Anterior cingulate cortex (tissue), 58 donors: ENCODE data around the gene MDH2.
"Not testable (repeated sequence)": the region's sequence is repeated elsewhere in the genome, so short reads cannot be mapped to it uniquely, and the experiment has no call there.

Experiments
- DNase-seq, 58 donors: peaks; one replicate each; lab custom pipeline; 2025; lab: John Stamatoyannopoulos, UW

Gene MDH2

DNA sequence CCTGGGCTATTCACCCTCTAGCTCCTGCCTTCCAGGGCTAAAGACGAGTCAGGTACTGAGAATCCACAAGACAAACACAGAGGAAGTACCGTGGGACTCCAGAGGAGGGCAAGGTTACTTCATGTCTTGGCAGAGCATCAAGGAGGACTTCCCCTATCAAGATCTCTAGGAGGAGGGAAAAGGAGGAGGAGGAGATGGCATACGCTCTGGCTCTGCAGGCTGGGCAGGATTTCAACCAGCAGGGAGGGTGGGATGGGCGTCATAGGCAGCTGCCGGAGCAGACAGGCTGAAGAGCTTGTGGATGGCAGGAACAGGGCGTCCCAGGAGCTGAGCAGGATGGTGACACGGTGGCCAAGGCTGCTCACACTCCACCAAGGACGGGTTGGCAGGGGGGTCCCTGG is 21.3 kb downstream of the MDH2 start:
- peak in 51 of 58 donors; percentile 2 to 83 (median 35) for DNase-seq

DNA sequence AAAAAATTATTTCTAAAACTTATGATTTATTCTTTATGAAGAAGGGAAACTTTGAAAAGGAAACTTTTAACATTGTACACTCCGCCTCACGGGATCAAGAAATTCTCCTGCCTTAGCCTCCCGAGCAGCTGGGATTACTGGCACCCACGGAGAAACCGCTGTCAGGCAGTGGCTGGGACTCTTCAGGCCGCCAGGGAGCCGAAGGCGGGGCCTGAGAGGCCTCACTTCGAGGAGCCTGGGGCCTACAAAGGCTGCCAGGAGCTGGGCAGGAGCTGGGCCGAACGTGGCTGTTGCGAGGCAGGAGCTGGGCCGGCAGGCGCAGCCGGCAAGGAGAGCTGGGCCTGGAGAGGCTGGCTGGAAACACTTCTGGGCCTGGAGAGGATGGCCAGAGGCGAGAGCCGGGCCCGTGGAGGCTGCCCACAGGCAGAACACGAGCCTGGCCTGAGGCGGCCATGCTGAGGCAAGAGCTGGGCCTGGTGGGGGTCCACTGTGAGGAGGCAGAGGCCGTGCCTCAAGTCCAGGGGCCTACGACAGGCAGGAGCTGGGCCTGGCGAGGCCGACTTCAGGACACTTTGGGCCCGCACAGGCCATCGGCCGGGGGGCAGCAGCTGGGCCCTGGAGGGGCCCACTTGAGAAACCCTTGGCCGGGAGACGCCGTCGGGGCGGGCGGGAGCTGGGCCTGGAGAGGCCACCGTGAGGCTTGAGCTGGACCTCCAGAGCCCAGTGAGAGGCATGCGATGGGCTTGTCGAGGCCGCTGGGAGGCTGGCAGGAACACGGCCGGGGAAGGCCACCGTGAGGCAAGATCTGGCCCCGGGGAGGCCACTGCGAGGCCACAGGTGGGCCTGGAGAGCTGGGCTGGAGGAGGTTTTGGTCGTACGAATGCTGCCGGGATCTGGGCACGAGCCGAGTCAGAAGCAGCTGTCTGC is 23.7 kb downstream of the MDH2 start:
- no peak for DNase-seq

DNA sequence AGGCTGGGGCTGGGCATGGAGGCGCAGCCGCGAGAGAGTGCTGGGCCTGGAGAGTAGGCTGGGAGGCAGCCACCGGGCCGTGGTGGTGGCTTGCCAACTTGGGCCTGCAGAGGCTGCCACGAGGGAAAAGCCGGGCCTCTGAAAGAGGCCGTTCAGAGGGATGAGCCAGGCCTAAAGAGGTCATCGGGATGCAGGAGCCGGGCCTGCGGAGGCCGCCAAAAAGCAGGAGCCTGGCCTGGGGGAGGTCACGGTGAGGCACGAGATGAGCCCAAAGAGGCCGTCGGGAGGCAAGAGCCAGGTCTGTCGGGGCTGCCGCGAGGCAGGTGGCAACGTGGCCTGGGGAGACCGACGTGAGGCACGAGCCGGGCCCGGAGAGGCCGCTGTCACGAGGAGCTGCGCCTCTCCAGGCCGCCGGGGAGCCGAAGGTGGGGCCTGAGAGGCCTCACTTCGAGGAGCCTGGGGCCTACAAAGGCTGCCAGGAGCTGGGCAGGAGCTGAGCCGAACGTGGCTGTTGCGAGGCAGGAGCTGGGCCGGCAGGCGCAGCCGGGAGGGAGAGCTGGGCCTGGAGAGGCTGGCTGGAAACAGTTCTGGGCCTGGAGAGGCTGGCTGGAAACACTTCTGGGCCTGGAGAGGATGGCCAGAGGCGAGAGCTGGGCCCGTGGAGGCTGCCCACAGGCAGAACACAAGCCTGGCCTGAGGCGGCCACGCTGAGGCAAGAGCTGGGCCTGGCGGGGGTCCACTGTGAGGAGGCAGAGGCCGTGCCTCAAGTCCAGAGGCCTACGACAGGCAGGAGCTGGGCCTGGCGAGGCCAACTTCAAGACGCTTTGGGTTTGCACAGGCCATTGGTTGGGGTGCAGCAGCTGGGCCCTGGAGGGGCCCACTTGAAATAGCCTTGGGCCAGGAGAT is 24.6 kb downstream of the MDH2 start:
- no peak for DNase-seq

- no peak for DNase-seq
Measured at GRCh38 chr7:76073335-76073990, 25.6 kb downstream of the MDH2 start.

DNA sequence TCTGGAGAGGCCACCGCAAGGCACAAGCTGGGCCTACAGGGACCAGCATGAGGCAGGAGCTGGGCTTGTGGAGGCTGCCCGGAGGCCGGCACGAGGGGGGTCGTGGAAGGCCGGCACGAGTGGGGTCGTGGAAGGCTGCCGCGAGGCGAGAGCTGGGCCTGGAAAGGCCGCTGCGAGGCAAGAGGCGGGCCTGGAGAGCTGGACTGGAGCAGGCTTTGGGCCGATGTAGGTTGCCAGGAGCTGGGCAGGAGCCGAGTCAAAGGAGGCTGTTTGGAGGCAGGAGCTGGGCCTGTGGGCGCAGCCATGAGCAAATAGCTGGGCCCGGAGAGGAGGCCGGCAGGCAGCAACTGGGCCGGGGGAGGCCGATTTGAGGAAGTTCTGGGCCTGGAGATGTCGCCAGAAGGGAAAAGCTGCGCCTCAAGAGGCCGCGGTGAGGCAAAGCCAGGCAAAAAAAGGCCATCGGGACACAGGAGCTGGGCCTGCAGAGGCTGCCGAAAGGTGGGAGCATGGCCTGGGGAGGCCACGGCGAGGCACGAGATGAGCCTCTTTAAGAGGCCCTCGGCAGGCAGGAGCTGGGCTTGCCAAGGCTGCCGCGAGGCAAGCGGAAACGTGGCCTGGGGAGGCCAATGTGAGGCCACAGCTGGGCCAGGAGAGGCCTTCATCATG is 26.5 kb downstream of the MDH2 start:
- DNase-seq: no peak

- DNase-seq: no peak
Measured at GRCh38 chr7:76074972-76075370, 27.1 kb downstream of the MDH2 start.

DNA sequence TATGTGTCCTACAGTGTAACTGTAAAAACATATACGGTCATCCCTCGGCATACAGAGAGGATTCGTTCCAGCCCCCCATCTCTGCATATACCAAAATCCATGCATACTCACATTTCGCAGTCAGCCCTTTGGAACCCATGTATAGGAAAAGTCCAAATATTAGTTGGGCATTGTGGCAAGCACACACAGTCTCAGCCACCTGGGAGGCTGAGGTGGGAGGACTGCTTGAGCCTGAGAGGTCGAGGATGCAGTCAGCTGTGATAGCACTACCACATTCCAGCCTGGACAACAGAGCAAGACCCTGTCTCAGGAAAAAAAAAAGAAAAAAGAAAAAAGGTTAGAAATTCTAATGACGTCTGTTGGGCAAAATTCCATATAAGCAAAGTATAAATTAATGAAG is 29.1 kb downstream of the MDH2 start:
- no peak for DNase-seq

DNA sequence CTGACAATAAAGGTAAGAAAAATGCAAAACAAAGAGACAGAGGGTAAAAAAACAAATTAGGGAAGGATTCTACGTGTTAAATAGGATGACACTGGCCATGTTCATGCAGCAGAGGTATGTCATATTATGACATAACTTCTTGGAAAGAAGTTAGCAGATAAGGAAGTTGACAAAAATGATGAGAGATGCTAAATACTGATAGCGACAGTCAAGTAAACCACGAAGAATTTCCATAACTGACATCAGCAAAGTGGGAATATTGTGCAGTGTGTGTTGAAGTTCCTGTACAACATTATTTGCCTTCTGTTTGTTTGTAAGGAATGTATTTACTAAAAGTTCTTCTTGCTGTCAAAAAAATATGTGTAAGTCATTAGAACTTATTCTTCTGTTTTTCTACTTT is 29.5 kb downstream of the MDH2 start:
- DNase-seq: no peak

DNA sequence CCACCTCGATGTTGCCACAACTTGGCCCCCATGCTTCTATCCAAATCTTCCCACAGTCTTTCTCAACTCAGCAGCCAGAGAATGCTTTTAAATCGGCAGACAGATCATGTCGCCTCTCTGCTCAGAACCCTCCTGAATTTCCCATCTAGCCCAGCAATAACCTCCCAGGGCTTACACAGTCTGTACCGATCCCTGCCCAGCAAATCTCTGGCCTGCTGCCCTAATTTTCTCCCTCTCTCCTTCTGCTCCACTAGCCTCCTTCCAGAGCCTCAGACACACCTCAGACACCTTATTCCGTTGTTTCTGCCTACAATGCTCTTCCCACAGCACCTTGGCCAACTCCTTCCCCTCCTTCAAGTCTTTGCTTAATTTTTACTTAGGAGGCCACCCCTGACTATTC is 32.3 kb downstream of the MDH2 start:
- no peak for DNase-seq

GRCh38 chr7:76084115-76084514 is 36.2 kb downstream of the MDH2 start:
- not testable (repeated sequence) for DNase-seq

- DNase-seq: no peak
Measured at GRCh38 chr7:76086070-76086469, 38.2 kb downstream of the MDH2 start.

- DNase-seq: not testable (repeated sequence)
Measured at GRCh38 chr7:76087362-76087791, 39.5 kb downstream of the MDH2 start.

GRCh38 chr7:76089865-76090475 is 42.1 kb downstream of the MDH2 start:
- no peak for DNase-seq

- DNase-seq: no peak
Measured at GRCh38 chr7:76091506-76091905, 43.6 kb downstream of the MDH2 start.

GRCh38 chr7:76093531-76093930 is 45.6 kb downstream of the MDH2 start:
- DNase-seq: not testable (repeated sequence)

DNA sequence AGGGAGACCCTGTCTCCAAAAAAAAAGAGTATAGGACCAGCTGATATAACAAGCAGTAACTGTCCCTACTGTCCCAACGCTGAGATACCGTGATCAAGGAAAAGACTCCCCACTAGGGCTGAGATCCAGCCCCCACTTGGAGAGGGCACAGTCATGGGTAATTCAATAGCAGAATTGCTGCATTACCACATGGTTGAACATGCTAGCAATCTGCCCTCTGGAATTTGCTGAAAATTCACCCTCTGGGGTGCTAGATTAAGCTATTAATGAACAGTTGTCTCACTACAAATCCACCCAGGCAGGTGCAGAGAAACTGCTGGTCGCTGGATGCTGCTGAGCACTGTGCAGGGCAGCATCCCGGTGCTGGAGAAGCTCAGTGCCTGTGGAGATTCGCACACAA is 46.4 kb downstream of the MDH2 start:
- DNase-seq: not testable (repeated sequence)

DNA sequence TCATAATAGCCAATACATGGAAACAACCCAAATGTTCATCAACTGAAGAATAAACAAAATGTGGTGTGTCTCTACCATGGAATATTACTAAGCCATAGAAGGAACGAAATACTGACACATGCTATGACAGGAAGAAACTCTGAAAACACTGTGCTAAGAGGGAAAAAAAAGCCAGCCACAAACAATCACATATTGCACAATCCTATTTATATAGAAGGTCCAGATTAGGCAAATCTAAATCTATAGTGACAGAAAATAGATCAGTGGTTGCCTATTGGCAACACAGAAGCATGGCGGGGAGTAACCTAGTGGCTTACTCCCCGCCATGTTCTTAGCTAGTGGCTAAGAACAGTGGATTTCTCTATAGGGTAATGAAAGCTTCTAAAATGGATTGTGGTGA is 48.0 kb downstream of the MDH2 start:
- no peak for DNase-seq

GRCh38 chr7:76101693-76102437 is 54.0 kb downstream of the MDH2 start:
- not testable (repeated sequence) for DNase-seq

DNA sequence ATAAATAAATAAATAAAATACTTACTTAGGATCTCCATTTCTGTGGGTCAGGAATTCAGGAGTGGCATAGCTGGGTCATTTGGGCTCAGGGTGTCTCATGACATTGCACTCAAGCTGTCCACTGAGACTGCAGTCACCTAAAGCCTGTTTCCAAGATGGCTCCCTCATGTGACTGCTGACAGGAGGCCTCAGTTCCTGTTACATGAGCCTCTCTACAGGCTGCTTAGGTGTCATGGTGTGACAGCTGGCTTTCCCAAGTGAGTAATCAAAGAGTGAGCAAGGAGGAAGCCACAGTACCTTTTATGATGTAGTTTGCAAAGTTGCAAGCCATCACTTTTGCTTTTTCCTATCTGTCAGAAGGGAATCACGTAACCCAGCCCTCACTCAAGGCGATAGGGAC is 55.9 kb downstream of the MDH2 start:
- DNase-seq: not testable (repeated sequence)
